K562 (cell line): Measurements from ENCODE around the gene IL24. TPM values are rescaled to one million over a fixed set of nuclear protein-coding genes. Genes with fewer than 3 reads are reported as not detected.

Experiments
- ATAC-seq: fragments of 200-7000 bp; cut with Tn5 transposase; 3 replicates; pipeline ENCODE4 v1.9.1; 2020; ENCODE audit warnings: moderate library complexity
- BruUV-seq: library from RNA; stranded (reverse); fragments of 400-500 nt; replicated peaks from 2 replicates; lab custom pipeline; 2021; lab: Mats Ljungman, UMichigan
- CTCF ChIA-PET: fragments of 300-600 bp; formaldehyde crosslinking; extraction: SDS; loops from one replicate; lab custom pipeline; 2021; ENCODE audit warnings: low intra/inter-chr PET ratio; lab: Yijun Ruan, JAX
- POLR2A ChIA-PET: fragments of 300-600, 350-650 bp; sonication (Branson Sonifier 250); formaldehyde crosslinking; extraction: SDS; loops from one replicate; lab custom pipeline; 2021; ENCODE audit warnings: antibody characterized with exemption, inconsistent platforms; lab: Yijun Ruan, JAX
- DNase-seq, 4 experiments: peaks; one replicate each; pipeline versions ENCODE4 v3.0.0 to v3.0.0-alpha.2; 2011 to 2018; ENCODE audit warnings: low spot score in 3 of 4, mixed read lengths in 3 of 4; ENCODE audit errors: extremely low read depth in 1 of 4
- FAIRE-seq: peaks from 2 replicates; lab custom pipeline; 2011; peaks lifted over from hg19 to GRCh38; lab: Jason Lieb, UNC
- H2AFZ ChIP-seq: 2 replicates; pipeline ENCODE4 v1.6.0; 2011; ENCODE audit warnings: low read depth, low read length, control low read depth, inconsistent platforms
- H3K27ac ChIP-seq: fragments of 200-600 bp; 3 replicates; pipeline ENCODE4 v1.8.0; 2011; ENCODE audit warnings: low read depth, mild to moderate bottlenecking, control low read depth, inconsistent platforms, low read length, moderate library complexity, mixed read lengths; ENCODE audit errors: extremely low read depth
- H3K27me3 ChIP-seq, 2 experiments: fragments of 300-600 bp in 1 of 2; 2 replicates in 1 of 2; 3 replicates in 1 of 2; pipeline versions ENCODE4 v1.6.0 to v1.8.0; 2011; ENCODE audit warnings: inconsistent platforms in 2 of 2, low read length in 2 of 2, mild to moderate bottlenecking in 1 of 2, mixed read lengths in 1 of 2, moderate library complexity in 1 of 2; ENCODE audit not compliant: control insufficient read depth in 2 of 2, insufficient read depth in 2 of 2
- H3K36me3 ChIP-seq: fragments of 300-600 bp; 3 replicates; pipeline ENCODE4 v1.8.0; 2011; ENCODE audit warnings: mild to moderate bottlenecking, low read length, inconsistent platforms; ENCODE audit not compliant: control insufficient read depth, insufficient read depth
- H3K4me1 ChIP-seq, 2 experiments: fragments of 200-600 bp in 1 of 2; replicated peaks in 1 of 2; 2 replicates in 1 of 2; 3 replicates in 1 of 2; pipeline versions ENCODE4 v1.5.1 to v1.8.0; 2011; ENCODE audit warnings: inconsistent platforms in 2 of 2, low read length in 2 of 2, mild to moderate bottlenecking in 1 of 2, mixed read lengths in 1 of 2, moderate library complexity in 1 of 2; ENCODE audit not compliant: control insufficient read depth in 2 of 2, insufficient read depth in 2 of 2
- H3K4me2 ChIP-seq: 2 replicates; pipeline ENCODE4 v1.6.1; 2011; ENCODE audit warnings: low read length, control low read depth, inconsistent platforms, mixed read lengths; ENCODE audit not compliant: insufficient read depth
- H3K4me3 ChIP-seq: fragments of 200-600 bp; sonication (generic), shearing (Covaris generic); 2 replicates; pipeline ENCODE4 v1.5.1; 2016; ENCODE audit warnings: control low read depth, inconsistent platforms
- H3K79me2 ChIP-seq: fragments of 200-600 bp; 3 replicates; pipeline ENCODE4 v1.8.0; 2011; ENCODE audit warnings: low read length, inconsistent platforms; ENCODE audit not compliant: control insufficient read depth, insufficient read depth
- H3K9ac ChIP-seq, 2 experiments: 2 replicates each; pipeline versions ENCODE4 v1.6.0 to v1.6.1; 2011; ENCODE audit warnings: low read depth in 2 of 2, low read length in 2 of 2, control low read depth in 1 of 2, inconsistent platforms in 1 of 2, mild to moderate bottlenecking in 1 of 2, mixed read lengths in 1 of 2; ENCODE audit not compliant: insufficient read depth in 1 of 2
- H3K9me1 ChIP-seq: one replicate; pipeline ENCODE4 v1.6.0; 2011; ENCODE audit warnings: inconsistent platforms, mild to moderate bottlenecking, low read length, moderate library complexity; ENCODE audit not compliant: control insufficient read depth, insufficient read depth
- H3K9me3 ChIP-seq: replicated peaks from 2 replicates; pipeline ENCODE4 v1.5.1; 2011; ENCODE audit warnings: low read depth, low read length, inconsistent platforms; ENCODE audit not compliant: control insufficient read depth, insufficient read depth
- H4K20me1 ChIP-seq: replicated peaks from 2 replicates; pipeline ENCODE4 v1.6.1; 2011; ENCODE audit warnings: low read length, inconsistent platforms, mixed read lengths; ENCODE audit not compliant: control insufficient read depth, insufficient read depth
- IRF2 ChIP-seq: sonication (generic); formaldehyde crosslinking; IDR thresholded peaks from 2 replicates; pipeline ENCODE4 v1.8.1; 2022; ENCODE audit warnings: mild to moderate bottlenecking, missing genetic modification reagents
- JUN ChIP-seq, 2 experiments: sonication (generic) in 1 of 2; formaldehyde crosslinking in 1 of 2; IDR thresholded peaks; 2 replicates each; pipeline versions ENCODE4 v1.6.1 to v1.8.0; 2012 to 2022; ENCODE audit warnings: borderline replicate concordance in 2 of 2, mild to moderate bottlenecking in 2 of 2, improper control_type of control experiment in 1 of 2, low read depth in 1 of 2, low read length in 1 of 2, missing genetic modification reagents in 1 of 2
- WGBS: fragments of 100-300 bp; shearing (Covaris generic); methylation state at CpG from one replicate; pipeline ENCODE4 v1.1.6; 2016; ENCODE audit warnings: low coverage, mixed read lengths; ENCODE audit not compliant: insufficient coverage; ENCODE audit errors: missing lambda C conversion rate; 5-methylcytosine and 5-hydroxymethylcytosine counted together
- in situ Hi-C: fragments of 300-500 bp; cut with MboI; formaldehyde crosslinking; loops from 4 replicates; pipeline ENCODE4 v1.15.0; 2018; ENCODE audit warnings: inconsistent platforms, mixed read lengths
- intact Hi-C: fragments of 100-400 bp; cut with micrococcal nuclease; formaldehyde crosslinking; loops from 2 replicates; pipeline ENCODE4 v1.14.2; 2022
- polyA plus RNA-seq, 8 experiments: library from polyadenylated mRNA; depleted of rRNA in 4 of 8; stranded (reverse) in 5 of 8; unstranded in 3 of 8; fragments of >200 nt; fragmentation: Nextera tagmentation in 2 of 8; fragmentation: Illumina TruSeq in 1 of 8; extraction: Ambion mirVana in 2 of 8; extraction: Trizol in 1 of 8; gene quantifications; 2 replicates each; pipeline versions ENCODE4 v1.2.1 to v1.2.3, GENCODE V29; 2011 to 2014; ENCODE audit warnings: inconsistent platforms in 1 of 8, missing spikeins in 1 of 8
- total RNA-seq, 7 experiments: library from RNA; depleted of rRNA in 6 of 7; stranded (reverse); fragments of >200 nt in 6 of 7; fragmentation: Illumina TruSeq in 2 of 7; extraction: Trizol in 2 of 7; gene quantifications; 2 replicates each; pipeline versions ENCODE4 v1.2.1 to v1.2.3, GENCODE V29; 2011 to 2021; ENCODE audit warnings: low replicate concordance in 1 of 7
- TF ChIP-seq, protein P1 (sequence below): fragments of 250-450 bp; sonication (Bioruptor Pico); IDR thresholded peaks from 2 replicates; pipeline ENCODE4 v1.4.0; 2020

IL24 gene
- total and polyA plus RNA-seq, 9 of the 15 experiments (the other 6 are each of a cell fraction or from before 2014, with no cell fraction given): 0.04 to 0.19 TPM; not detected in 7

DNA sequence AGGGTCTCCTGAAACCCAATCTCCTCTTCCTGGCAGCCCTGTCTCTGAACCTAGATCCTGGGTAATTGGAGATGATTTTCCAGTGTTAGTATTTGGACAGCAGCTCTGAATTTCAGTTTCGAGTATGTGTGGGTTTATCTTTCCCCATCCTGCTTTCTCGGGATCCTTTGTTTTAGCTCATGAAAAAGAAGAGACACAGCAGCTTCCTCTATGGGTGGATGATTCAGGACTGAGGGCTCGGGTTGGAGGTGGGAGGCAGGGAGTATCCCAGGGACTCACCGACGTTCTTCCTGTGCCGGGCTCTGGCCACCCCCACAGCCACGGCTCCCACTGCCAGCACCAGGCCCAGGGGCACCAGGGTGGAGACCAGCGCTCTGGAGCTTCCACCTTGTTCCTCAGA, 34.9 kb downstream of the IL24 start:
- in situ Hi-C loops (loop anchor here (10.0 kb wide), 1 partner anchor 143 kb away; no protein-coding TSS in a partner anchor), intact Hi-C loops (loop anchor here (5.0 kb wide), 1 partner anchor 475 kb away; no protein-coding TSS in a partner anchor)
- FAIRE-seq (no peak), DNase-seq (no peak), ATAC-seq (no peak)
- Histone ChIP-seq H4K20me1 (no peaks in the 10 kb centered on the region), H3K79me2 (no peaks in the 10 kb centered on the region), H3K9ac (peak overlapping the region in 1 of 2 experiments; percentile 51; a peak in 1 of 4 replicates), H3K36me3 (no peaks in the 10 kb centered on the region), H3K4me2 (no peak overlapping the region), H2AFZ (no peak overlapping the region), H3K4me3 (no peak overlapping the region), H3K4me1 (peaks cover 8 to 9% of the 10 kb centered on the region in 2 experiments; a peak in 4 of 5 replicates), H3K9me3 (no peaks in the 10 kb centered on the region), H3K27me3 (no peaks in the 10 kb centered on the region), H3K9me1 (no peaks in the 10 kb centered on the region), H3K27ac (no peak overlapping the region)
- ChIA-PET CTCF (interaction anchor here (7.6 kb wide), 1 partner anchor 49 kb away, joined by 83 read pairs; no protein-coding TSS in a partner anchor), POLR2A (interaction anchor here (0.6 to 1.6 kb wide), 13 partner anchors 10 to 205 kb away, joined by 3 to 6 read pairs (median 4); partner anchors contain the start of genes FCMR and YOD1)
- TF ChIP-seq JUN (IDR thresholded peaks at IDR 0.05; ENCODE audit: borderline replicate concordance, low read depth, low read length) (no peak), JUN (CRISPR knock-in tag; IDR thresholded peaks at IDR 0.05; ENCODE audit: borderline replicate concordance) (0 out of 2 replicates have a peak, but pooled peaks have one; percentile 38), IRF2 (CRISPR knock-in tag) (no peak)
- TF ChIP-seq, protein P1, sequence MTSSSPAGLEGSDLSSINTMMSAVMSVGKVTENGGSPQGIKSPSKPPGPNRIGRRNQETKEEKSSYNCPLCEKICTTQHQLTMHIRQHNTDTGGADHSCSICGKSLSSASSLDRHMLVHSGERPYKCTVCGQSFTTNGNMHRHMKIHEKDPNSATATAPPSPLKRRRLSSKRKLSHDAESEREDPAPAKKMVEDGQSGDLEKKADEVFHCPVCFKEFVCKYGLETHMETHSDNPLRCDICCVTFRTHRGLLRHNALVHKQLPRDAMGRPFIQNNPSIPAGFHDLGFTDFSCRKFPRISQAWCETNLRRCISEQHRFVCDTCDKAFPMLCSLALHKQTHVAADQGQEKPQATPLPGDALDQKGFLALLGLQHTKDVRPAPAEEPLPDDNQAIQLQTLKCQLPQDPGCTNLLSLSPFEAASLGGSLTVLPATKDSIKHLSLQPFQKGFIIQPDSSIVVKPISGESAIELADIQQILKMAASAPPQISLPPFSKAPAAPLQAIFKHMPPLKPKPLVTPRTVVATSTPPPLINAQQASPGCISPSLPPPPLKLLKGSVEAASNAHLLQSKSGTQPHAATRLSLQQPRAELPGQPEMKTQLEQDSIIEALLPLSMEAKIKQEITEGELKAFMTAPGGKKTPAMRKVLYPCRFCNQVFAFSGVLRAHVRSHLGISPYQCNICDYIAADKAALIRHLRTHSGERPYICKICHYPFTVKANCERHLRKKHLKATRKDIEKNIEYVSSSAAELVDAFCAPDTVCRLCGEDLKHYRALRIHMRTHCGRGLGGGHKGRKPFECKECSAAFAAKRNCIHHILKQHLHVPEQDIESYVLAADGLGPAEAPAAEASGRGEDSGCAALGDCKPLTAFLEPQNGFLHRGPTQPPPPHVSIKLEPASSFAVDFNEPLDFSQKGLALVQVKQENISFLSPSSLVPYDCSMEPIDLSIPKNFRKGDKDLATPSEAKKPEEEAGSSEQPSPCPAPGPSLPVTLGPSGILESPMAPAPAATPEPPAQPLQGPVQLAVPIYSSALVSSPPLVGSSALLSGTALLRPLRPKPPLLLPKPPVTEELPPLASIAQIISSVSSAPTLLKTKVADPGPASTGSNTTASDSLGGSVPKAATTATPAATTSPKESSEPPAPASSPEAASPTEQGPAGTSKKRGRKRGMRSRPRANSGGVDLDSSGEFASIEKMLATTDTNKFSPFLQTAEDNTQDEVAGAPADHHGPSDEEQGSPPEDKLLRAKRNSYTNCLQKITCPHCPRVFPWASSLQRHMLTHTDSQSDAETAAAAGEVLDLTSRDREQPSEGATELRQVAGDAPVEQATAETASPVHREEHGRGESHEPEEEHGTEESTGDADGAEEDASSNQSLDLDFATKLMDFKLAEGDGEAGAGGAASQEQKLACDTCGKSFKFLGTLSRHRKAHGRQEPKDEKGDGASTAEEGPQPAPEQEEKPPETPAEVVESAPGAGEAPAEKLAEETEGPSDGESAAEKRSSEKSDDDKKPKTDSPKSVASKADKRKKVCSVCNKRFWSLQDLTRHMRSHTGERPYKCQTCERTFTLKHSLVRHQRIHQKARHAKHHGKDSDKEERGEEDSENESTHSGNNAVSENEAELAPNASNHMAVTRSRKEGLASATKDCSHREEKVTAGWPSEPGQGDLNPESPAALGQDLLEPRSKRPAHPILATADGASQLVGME (CRISPR knock-in tag): 0 out of 2 replicates have a peak, but pooled peaks have one; percentile 19
- WGBS: 29% methylated on average over 8 of the region's 8 CpGs
- no TSS peak for BruUV-seq
